CD4-positive, alpha-beta T cell (primary cell): ENCODE results near the gene ATP8B3. TPM values are rescaled to one million over a fixed set of nuclear protein-coding genes. Genes with fewer than 3 reads are reported as not detected.
"Not testable (repeated sequence)": the region's sequence is repeated elsewhere in the genome, so short reads cannot be mapped to it uniquely, and the experiment has no call there.

Experiments
- ATAC-seq: fragments of 200-7000 bp; cut with Tn5 transposase; one replicate; pipeline ENCODE4 v1.10.0; 2022; ENCODE audit warnings: mild to moderate bottlenecking; ENCODE audit not compliant: poor library complexity
- CTCF ChIA-PET: fragments of 350-600 bp; sonication (Branson Sonifier 250); formaldehyde crosslinking; loops from one replicate; lab custom pipeline; 2021; ENCODE audit warnings: antibody characterized with exemption, inconsistent platforms; lab: Charles Lee
- POLR2A ChIA-PET: fragments of 350-600 bp; sonication (Branson Sonifier 250); formaldehyde crosslinking; loops from one replicate; lab custom pipeline; 2021; ENCODE audit warnings: antibody characterized with exemption, inconsistent platforms; lab: Charles Lee
- DNase-seq, 14 experiments: peaks; one replicate each; pipeline ENCODE4 v3.0.0-alpha.2; 2013 to 2020; ENCODE audit warnings: mixed read lengths in 2 of 14
- H3K27ac ChIP-seq, 2 donors: one replicate each; pipeline versions ENCODE4 v1.5.1 to v1.7.0; 2013; ENCODE audit warnings: low read length in 2 of 2, low read depth in 1 of 2, mild to moderate bottlenecking in 1 of 2
- H3K27me3 ChIP-seq, 2 experiments: 1 replicate in 1 of 2; 2 replicates in 1 of 2; pipeline versions ENCODE4 v1.6.1 to v1.7.0; 2013; ENCODE audit warnings: low read length in 2 of 2, control low read depth in 1 of 2, mild to moderate bottlenecking in 1 of 2, moderate library complexity in 1 of 2; ENCODE audit not compliant: insufficient read depth in 2 of 2, control insufficient read depth in 1 of 2
- H3K36me3 ChIP-seq: one replicate; pipeline ENCODE4 v1.6.1; 2013; ENCODE audit warnings: low read length, control low read depth; ENCODE audit not compliant: insufficient read depth
- H3K4me1 ChIP-seq: one replicate; pipeline ENCODE4 v1.6.1; 2013; ENCODE audit warnings: low read length, control low read depth; ENCODE audit not compliant: insufficient read depth
- H3K4me3 ChIP-seq: one replicate; pipeline ENCODE4 v1.5.1; 2013; ENCODE audit warnings: mild to moderate bottlenecking, low read length, moderate library complexity
- H3K9me3 ChIP-seq, 2 experiments: 1 replicate in 1 of 2; 2 replicates in 1 of 2; pipeline versions ENCODE4 v1.6.1 to v1.7.0; 2013; ENCODE audit warnings: low read length in 2 of 2, mild to moderate bottlenecking in 2 of 2, control low read depth in 1 of 2, moderate library complexity in 1 of 2; ENCODE audit not compliant: control insufficient read depth in 1 of 2, insufficient read depth in 1 of 2
- H3K27ac Mint-ChIP-seq: one replicate; pipeline ENCODE4 v1.8.0; 2020; ENCODE audit warnings: mixed read lengths
- H3K27me3 Mint-ChIP-seq: one replicate; pipeline ENCODE4 v1.8.0; 2021; ENCODE audit warnings: mixed read lengths
- H3K36me3 Mint-ChIP-seq: one replicate; pipeline ENCODE4 v1.8.0; 2021; ENCODE audit warnings: low read depth, mixed read lengths
- H3K4me1 Mint-ChIP-seq: one replicate; pipeline ENCODE4 v1.8.0; 2021; ENCODE audit warnings: low read depth, mixed read lengths
- H3K4me3 Mint-ChIP-seq: one replicate; pipeline ENCODE4 v1.8.0; 2020; ENCODE audit warnings: mild to moderate bottlenecking, mixed read lengths
- H3K9me3 Mint-ChIP-seq: one replicate; pipeline ENCODE4 v1.8.0; 2020; ENCODE audit warnings: mixed read lengths
- CTCF ChIP-seq: fragments of 200-600 bp; IDR thresholded peaks from one replicate; pipeline ENCODE4 v1.8.0; 2022; ENCODE audit warnings: antibody characterized with exemption, mild to moderate bottlenecking
- intact Hi-C, 2 experiments: fragments of 100-400 bp; cut with DNase I in 1 of 2; cut with micrococcal nuclease in 1 of 2; formaldehyde crosslinking; loops; one replicate each; pipeline versions ENCODE4 v1.15.1 to v1.9.0; 2023 to 2025; cut with DNase I, micrococcal nuclease
- total RNA-seq, 174 experiments: library from RNA in 2 of 174; stranded (reverse) in 2 of 174; gene quantifications; one replicate each; pipeline ENCODE4 v1.2.3 and lab custom pipeline; 2021 to 2026

ATP8B3 gene
- total RNA-seq, 2 experiments from 2014 or later: 2.5 to 3.2 TPM

- H3K4me3 Mint-ChIP-seq: no peak overlapping the region
- peaks cover 87% of the 10 kb centered on the region for H3K27me3 Mint-ChIP-seq
- ChIA-PET CTCF (no interaction called here), POLR2A (no interaction called here)
- H3K9me3 ChIP-seq: peaks cover 0 to 40% of the 10 kb centered on the region in 2 experiments
- no peak overlapping the region for H3K4me3 ChIP-seq
- no peak overlapping the region for H3K27ac ChIP-seq
- no peak for TF ChIP-seq CTCF
- peaks cover 87 to 95% of the 10 kb centered on the region in 2 experiments for H3K27me3 ChIP-seq
- H3K9me3 Mint-ChIP-seq: no peaks in the 10 kb centered on the region
- H3K27ac Mint-ChIP-seq: no peak overlapping the region
- no peaks in the 10 kb centered on the region for H3K4me1 Mint-ChIP-seq
- no peak for ATAC-seq
- H3K36me3 Mint-ChIP-seq: no peaks in the 10 kb centered on the region
- no peak for DNase-seq
- no peaks in the 10 kb centered on the region for H3K36me3 ChIP-seq
- peaks cover 9% of the 10 kb centered on the region for H3K4me1 ChIP-seq
- intact Hi-C loops: no loop called here
Observed at GRCh38 chr19:1763648-1764639, 48.1 kb downstream of the ATP8B3 start.

DNA sequence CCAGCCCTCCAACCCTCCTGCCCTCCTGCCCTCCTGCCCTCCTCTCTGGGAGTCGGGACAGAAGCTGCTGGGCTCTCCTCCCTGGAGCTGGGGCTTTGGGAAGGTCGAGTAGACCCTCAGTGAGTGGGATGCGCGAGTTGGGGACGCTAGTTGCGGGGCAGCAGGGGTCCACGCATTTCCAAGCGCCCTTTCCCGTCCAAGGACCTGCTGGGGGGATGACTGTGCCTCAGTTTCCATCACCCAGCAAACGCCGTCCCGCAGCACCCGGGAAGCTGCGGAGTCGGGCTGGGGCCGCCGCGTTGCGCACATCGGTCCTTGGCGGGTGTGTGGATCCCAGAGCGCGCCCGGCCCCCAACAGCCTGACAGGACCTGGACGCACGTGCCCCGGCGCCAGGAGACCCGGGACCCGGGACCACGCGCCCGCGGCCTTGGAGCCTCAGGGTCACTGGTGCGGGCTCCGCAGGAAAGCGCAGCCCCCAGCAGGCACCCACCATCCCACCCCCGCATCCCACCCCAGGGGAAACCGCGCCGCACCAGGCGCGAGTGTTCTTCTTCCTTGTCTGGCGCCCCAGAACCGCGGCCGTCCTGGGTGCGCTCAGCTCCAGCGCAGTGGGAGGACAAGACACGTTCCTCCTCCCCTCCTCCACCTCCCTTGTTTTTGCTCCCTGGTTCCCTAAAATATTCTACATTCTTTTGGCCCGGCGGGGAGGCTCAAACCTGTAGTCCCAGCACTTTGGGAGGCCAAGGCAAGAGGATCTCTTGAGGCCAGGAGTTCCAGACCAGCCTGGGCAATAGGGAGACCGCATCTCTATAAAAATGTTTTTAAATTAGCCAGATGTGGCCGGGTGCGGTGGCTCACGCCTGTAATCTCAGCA is 49.6 kb downstream of the ATP8B3 start:
- no peak for ATAC-seq
- peaks cover 77% of the 10 kb centered on the region for H3K27me3 Mint-ChIP-seq
- DNase-seq: no peak
- intact Hi-C loops: no loop called here
- ChIA-PET POLR2A (no interaction called here), CTCF (no interaction called here)
- no peaks in the 10 kb centered on the region for H3K4me1 Mint-ChIP-seq
- H3K36me3 Mint-ChIP-seq: no peaks in the 10 kb centered on the region
- Histone ChIP-seq H3K9me3 (peaks cover 0 to 36% of the 10 kb centered on the region in 2 experiments), H3K27me3 (peaks cover 86 to 93% of the 10 kb centered on the region in 2 experiments), H3K4me3 (no peak overlapping the region), H3K36me3 (no peaks in the 10 kb centered on the region), H3K4me1 (peaks cover 9% of the 10 kb centered on the region), H3K27ac (no peak overlapping the region)
- no peak for TF ChIP-seq CTCF
- H3K27ac Mint-ChIP-seq: no peak overlapping the region
- no peak overlapping the region for H3K4me3 Mint-ChIP-seq
- H3K9me3 Mint-ChIP-seq: no peaks in the 10 kb centered on the region

DNA sequence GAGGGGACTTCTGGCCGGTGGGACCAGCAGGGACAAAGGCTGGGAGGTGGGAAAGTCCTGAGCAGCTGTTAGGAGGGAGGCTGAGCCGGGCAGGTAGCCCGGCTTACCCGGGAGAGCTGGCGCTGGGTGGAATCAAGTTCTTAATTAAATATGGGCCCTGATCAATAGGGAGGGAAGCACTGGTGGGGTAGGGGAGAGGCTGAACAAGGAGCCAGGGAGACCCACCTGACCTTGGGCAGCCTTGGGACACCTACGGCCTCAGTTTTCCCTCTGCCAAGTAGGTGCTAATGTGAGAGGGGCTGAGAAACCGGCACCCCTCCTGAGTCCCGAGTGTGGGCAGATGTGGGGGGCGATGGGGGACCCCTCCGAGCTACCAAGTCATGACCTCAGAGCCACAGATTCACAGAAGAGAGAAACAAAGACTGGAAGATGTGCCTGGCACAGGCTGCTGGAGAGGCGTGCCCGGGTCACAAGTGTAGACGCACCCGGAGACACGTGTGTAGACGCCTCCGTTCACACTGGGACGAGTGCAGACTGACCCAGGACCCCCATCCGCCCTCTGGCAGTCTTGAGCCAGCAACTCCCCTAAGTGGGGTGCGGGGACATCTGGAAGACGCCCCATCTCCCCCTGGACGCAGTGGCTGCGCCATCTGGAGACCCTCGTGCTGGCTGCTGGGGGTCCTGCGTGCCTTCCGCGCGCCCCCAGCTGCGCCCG is 50.4 kb downstream of the ATP8B3 start:
- H3K27ac Mint-ChIP-seq: no peak overlapping the region
- intact Hi-C loops: no loop called here
- POLR2A ChIA-PET: no interaction called here
- H3K9me3 Mint-ChIP-seq: no peaks in the 10 kb centered on the region
- DNase-seq: no peak
- no peaks in the 10 kb centered on the region for H3K4me1 Mint-ChIP-seq
- CTCF ChIA-PET: interaction anchor here (1.0 kb wide), 1 partner anchor 216 kb away, joined by 3 read pairs; no protein-coding TSS in a partner anchor
- Histone ChIP-seq H3K9me3 (peaks cover 0 to 30% of the 10 kb centered on the region in 2 experiments), H3K36me3 (no peaks in the 10 kb centered on the region), H3K27ac (no peak overlapping the region), H3K4me3 (no peak overlapping the region), H3K27me3 (peaks cover 81 to 93% of the 10 kb centered on the region in 2 experiments), H3K4me1 (peaks cover 8% of the 10 kb centered on the region)
- no peak for ATAC-seq
- H3K36me3 Mint-ChIP-seq: no peaks in the 10 kb centered on the region
- peaks cover 76% of the 10 kb centered on the region for H3K27me3 Mint-ChIP-seq
- no peak for TF ChIP-seq CTCF
- H3K4me3 Mint-ChIP-seq: no peak overlapping the region

DNA sequence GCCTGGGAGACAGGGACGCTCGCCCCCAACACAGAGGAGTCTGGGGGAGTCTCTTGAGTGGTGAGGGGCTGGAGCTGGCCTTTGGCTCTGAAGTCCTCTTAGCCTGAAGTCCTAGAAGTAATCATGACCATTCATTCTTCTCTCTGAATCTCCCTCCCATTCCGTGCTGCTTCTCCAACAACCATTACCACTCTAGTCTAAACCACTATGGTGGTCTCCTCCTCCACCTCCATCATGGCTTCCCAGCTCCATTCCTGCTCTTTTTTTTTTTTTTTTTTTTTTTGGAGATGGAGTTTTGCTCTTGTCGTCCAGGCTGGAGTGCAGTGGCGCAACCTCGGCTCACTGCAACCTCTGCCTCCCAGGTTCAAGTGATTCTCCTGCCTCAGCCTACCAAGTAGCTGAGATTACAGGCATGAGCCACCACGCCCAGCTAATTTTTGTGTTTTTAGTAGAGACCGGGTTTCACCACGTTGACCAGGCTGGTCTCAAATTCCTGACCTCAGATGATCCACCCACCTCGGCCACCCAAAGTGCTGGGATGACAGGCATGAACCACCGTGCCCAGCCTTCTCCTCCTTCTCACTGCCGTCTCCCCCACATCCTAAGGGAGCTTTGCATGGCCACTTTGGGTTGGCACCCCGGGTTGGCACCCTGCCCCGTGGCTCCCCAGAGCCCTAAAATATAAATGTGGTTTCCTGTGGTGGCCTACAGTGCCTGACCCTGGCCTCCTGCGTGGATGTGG is 51.1 kb downstream of the ATP8B3 start:
- H3K27ac ChIP-seq, DNase-seq, H3K27ac Mint-ChIP-seq, intact Hi-C loops, H3K9me3 Mint-ChIP-seq, H3K36me3 Mint-ChIP-seq, POLR2A ChIA-PET, H3K4me1 Mint-ChIP-seq, H3K4me3 Mint-ChIP-seq, H3K36me3 ChIP-seq, H3K4me3 ChIP-seq, ATAC-seq: not testable (repeated sequence)
- CTCF ChIA-PET: interaction anchor here (0.5 to 1.0 kb wide), 3 partner anchors 99 to 630 kb away, joined by 3 to 4 read pairs (median 3); no protein-coding TSS in a partner anchor
- H3K9me3 ChIP-seq: peaks cover 0 to 31% of the 10 kb centered on the region in 2 experiments
- peaks cover 12% of the 10 kb centered on the region for H3K4me1 ChIP-seq
- peaks cover 79% of the 10 kb centered on the region for H3K27me3 Mint-ChIP-seq
- peaks cover 85 to 92% of the 10 kb centered on the region in 2 experiments for H3K27me3 ChIP-seq
